ENCODE data around the gene LSS. TPM values are rescaled to one million over a fixed set of nuclear protein-coding genes. Genes with fewer than 3 reads are reported as not detected.
"Not testable (repeated sequence)": the region's sequence is repeated elsewhere in the genome, so short reads cannot be mapped to it uniquely, and the experiment has no call there.

Gene LSS
- total RNA-seq, 2 experiments from 2014 or later, result 30.4 TPM

DNA sequence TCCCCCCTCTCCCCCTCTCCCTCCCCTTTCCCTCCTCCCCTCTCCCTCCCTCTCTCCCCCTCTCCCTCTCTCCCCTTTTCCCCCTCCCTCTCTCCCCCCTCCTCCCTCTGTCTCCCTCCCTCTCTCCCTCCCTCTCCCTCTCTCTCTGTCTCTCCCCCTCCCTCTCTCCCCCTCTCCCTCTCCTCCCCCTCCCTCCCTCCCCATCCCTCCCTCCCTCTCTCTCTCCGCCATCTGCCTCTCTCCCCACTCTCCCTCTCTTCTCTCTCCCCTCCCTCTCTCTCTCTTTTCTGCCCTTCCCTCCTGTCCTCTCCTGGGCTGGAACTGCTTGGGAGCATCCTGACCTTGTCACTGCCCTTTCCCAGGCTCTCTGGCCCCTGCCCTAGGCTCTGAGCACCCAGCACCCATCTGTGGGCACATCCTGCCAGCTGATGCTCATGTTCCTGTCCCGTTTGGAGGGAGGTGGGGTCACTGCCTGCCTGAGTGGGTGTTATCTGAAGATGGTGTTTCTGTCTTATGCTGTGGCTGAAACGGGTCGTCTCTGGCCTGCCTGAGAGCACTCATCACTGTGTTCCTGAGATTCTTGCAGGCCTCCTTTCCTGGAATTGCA lies 84.0 kb downstream of the LSS start:
- H3K36me3 Mint-ChIP-seq (ENCODE audit: low read depth), result no peaks in the 10 kb centered on the region
- DNase-seq (no peak), ATAC-seq (ENCODE audit: poor library complexity) (no peak)
- TF ChIP-seq, protein P1, sequence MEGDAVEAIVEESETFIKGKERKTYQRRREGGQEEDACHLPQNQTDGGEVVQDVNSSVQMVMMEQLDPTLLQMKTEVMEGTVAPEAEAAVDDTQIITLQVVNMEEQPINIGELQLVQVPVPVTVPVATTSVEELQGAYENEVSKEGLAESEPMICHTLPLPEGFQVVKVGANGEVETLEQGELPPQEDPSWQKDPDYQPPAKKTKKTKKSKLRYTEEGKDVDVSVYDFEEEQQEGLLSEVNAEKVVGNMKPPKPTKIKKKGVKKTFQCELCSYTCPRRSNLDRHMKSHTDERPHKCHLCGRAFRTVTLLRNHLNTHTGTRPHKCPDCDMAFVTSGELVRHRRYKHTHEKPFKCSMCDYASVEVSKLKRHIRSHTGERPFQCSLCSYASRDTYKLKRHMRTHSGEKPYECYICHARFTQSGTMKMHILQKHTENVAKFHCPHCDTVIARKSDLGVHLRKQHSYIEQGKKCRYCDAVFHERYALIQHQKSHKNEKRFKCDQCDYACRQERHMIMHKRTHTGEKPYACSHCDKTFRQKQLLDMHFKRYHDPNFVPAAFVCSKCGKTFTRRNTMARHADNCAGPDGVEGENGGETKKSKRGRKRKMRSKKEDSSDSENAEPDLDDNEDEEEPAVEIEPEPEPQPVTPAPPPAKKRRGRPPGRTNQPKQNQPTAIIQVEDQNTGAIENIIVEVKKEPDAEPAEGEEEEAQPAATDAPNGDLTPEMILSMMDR (IDR thresholded peaks at IDR 0.05), result no peak
- H3K9me3 Mint-ChIP-seq, result no peaks in the 10 kb centered on the region
- H3K27me3 Mint-ChIP-seq, result no peaks in the 10 kb centered on the region
- peaks cover 12% of the 10 kb centered on the region for H3K4me1 ChIP-seq (ENCODE audit: insufficient read depth, low read length)
- CTCF ChIA-PET, result interaction anchor here (1.8 to 2.4 kb wide), 2 partner anchors 8 to 86 kb away, joined by 9 to 10 read pairs; partner anchors contain the start of gene LSS
- no peak overlapping the region for H3K27ac Mint-ChIP-seq
- H3K4me3 ChIP-seq (ENCODE audit: low read length), result no peak overlapping the region
- POLR2A ChIA-PET, result no interaction called here
- H3K36me3 ChIP-seq (ENCODE audit: insufficient read depth, low read length), result no peaks in the 10 kb centered on the region
- intact Hi-C loops (cut with DNase I, micrococcal nuclease), result loop anchor here (5.0 to 10.0 kb wide), 4 partner anchors 83 to 178 kb away; partner anchors contain the start of genes C21orf58 (in 1 of the 2), LSS (in 1 of the 2), MCM3AP (in 1 of the 2) and PCNT (in 1 of the 2)
- no peak overlapping the region for H3K27ac ChIP-seq (ENCODE audit: low read depth in 1 of 2, low read length in 2 of 2)
- H3K9me3 ChIP-seq (ENCODE audit: control insufficient read depth in 1 of 2, insufficient read depth in 1 of 2, low read length in 2 of 2), result peaks cover 0 to 5% of the 10 kb centered on the region in 2 experiments
- peaks cover 8% of the 10 kb centered on the region for H3K4me1 Mint-ChIP-seq (ENCODE audit: low read depth)
- H3K27me3 ChIP-seq (ENCODE audit: control insufficient read depth in 1 of 2, insufficient read depth in 2 of 2, low read length in 2 of 2), result no peaks in the 10 kb centered on the region
- no peak overlapping the region for H3K4me3 Mint-ChIP-seq

DNA sequence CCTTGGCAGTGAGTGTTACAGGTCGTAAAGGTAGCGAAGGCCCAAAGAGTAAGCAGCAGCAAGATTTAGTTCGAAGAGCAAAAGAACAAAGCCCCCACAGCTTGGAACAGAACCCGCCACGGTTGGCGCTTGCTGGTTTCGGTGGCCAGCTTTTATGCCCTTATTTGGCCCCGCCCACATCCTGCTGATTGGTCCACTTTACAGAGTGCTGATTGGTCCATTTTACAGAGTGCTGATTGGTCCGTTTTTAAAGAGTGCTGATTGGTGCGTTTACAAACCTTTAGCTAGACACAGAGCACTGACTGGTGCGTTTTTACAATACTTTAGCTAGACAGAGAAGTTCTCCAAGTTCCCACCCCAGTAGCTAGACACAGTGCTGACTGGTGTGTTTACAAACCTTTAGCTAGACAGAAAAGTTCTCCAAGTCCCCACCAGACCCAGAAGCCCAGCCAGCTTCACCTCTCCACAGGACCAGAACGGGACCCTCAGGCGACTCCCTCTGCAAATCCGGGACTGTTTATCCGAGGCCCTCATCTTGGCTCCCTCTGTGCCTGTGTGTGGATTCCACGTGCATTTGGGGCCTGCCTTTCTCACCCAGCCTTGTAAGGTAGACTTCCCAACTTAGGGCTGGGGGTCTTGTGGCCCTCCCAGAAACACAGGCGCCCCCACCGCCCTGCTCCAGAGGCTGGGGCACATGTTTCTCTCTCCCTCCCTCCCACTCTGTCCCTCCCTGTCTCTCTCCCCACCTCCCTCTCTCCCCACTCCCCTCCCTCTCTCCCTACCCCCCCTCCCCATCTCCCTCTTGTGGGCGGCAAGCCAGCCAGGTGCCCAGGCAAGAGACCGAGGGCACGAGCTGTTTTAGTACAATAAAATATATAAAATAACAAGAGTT lies 85.7 kb downstream of the LSS start:
- intact Hi-C loops (cut with DNase I, micrococcal nuclease), result loop anchor here in 1 of 2 experiments (5.0 to 10.0 kb wide), 3 partner anchors 84 to 171 kb away; partner anchors contain the start of genes LSS, MCM3AP and YBEY
- Mint-ChIP-seq H3K9me3 (no peaks in the 10 kb centered on the region), H3K27me3 (no peaks in the 10 kb centered on the region), H3K36me3 (ENCODE audit: low read depth) (no peaks in the 10 kb centered on the region), H3K27ac (no peak overlapping the region), H3K4me3 (no peak overlapping the region), H3K4me1 (ENCODE audit: low read depth) (peaks cover 8% of the 10 kb centered on the region)
- DNase-seq (peak in 4 of 14 experiments; percentile 10 to 46 (median 20)), ATAC-seq (ENCODE audit: poor library complexity) (no peak)
- Histone ChIP-seq H3K27ac (ENCODE audit: low read depth in 1 of 2, low read length in 2 of 2) (no peak overlapping the region), H3K36me3 (ENCODE audit: insufficient read depth, low read length) (no peaks in the 10 kb centered on the region), H3K4me1 (ENCODE audit: insufficient read depth, low read length) (peaks cover 12% of the 10 kb centered on the region), H3K27me3 (ENCODE audit: control insufficient read depth in 1 of 2, insufficient read depth in 2 of 2, low read length in 2 of 2) (no peaks in the 10 kb centered on the region), H3K4me3 (ENCODE audit: low read length) (no peak overlapping the region), H3K9me3 (ENCODE audit: control insufficient read depth in 1 of 2, insufficient read depth in 1 of 2, low read length in 2 of 2) (peaks cover 0 to 5% of the 10 kb centered on the region in 2 experiments)
- TF ChIP-seq, protein P1 (IDR thresholded peaks at IDR 0.05), result no peak
- ChIA-PET POLR2A (interaction anchor here (0.6 to 1.3 kb wide), 2 partner anchors 143 to 183 kb away, joined by 4 to 5 read pairs; partner anchors contain the start of genes MCM3AP and YBEY), CTCF (interaction anchor here (0.5 to 2.4 kb wide), 8 partner anchors 10 to 182 kb away, joined by 3 to 10 read pairs (median 3); partner anchors contain the start of genes C21orf58, LSS, MCM3AP and YBEY)

GRCh38 chr21:46141767-46142581 lies 86.6 kb downstream of the LSS start:
- H3K9me3 Mint-ChIP-seq, result no peaks in the 10 kb centered on the region
- H3K27ac ChIP-seq (ENCODE audit: low read depth in 1 of 2, low read length in 2 of 2), result no peak overlapping the region
- no peaks in the 10 kb centered on the region for H3K36me3 ChIP-seq (ENCODE audit: insufficient read depth, low read length)
- no peak overlapping the region for H3K4me3 ChIP-seq (ENCODE audit: low read length)
- ChIA-PET POLR2A (no interaction called here), CTCF (interaction anchor here (2.4 kb wide), 1 partner anchor 11 kb away, joined by 9 read pairs; no protein-coding TSS in a partner anchor)
- H3K27ac Mint-ChIP-seq, result no peak overlapping the region
- H3K9me3 ChIP-seq (ENCODE audit: control insufficient read depth in 1 of 2, insufficient read depth in 1 of 2, low read length in 2 of 2), result peaks cover 0 to 5% of the 10 kb centered on the region in 2 experiments
- H3K27me3 ChIP-seq (ENCODE audit: control insufficient read depth in 1 of 2, insufficient read depth in 2 of 2, low read length in 2 of 2), result peaks cover 0 to 2% of the 10 kb centered on the region in 2 experiments
- H3K4me1 Mint-ChIP-seq (ENCODE audit: low read depth), result peaks cover 8% of the 10 kb centered on the region
- H3K27me3 Mint-ChIP-seq, result no peaks in the 10 kb centered on the region
- intact Hi-C loops (cut with DNase I, micrococcal nuclease), result loop anchor here in 1 of 2 experiments (5.0 to 10.0 kb wide), 3 partner anchors 85 to 170 kb away; partner anchors contain the start of genes LSS, MCM3AP and YBEY
- DNase-seq (no peak), ATAC-seq (ENCODE audit: poor library complexity) (no peak)
- H3K36me3 Mint-ChIP-seq (ENCODE audit: low read depth), result no peaks in the 10 kb centered on the region
- H3K4me3 Mint-ChIP-seq, result no peak overlapping the region
- peaks cover 12% of the 10 kb centered on the region for H3K4me1 ChIP-seq (ENCODE audit: insufficient read depth, low read length)
- TF ChIP-seq, protein P1 (IDR thresholded peaks at IDR 0.05), result no peak

GRCh38 chr21:46140352-46141003 lies 88.1 kb downstream of the LSS start:
- CTCF ChIA-PET; H3K36me3 ChIP-seq (ENCODE audit: insufficient read depth, low read length); H3K27ac Mint-ChIP-seq; H3K27me3 Mint-ChIP-seq; H3K36me3 Mint-ChIP-seq (ENCODE audit: low read depth); H3K4me3 ChIP-seq (ENCODE audit: low read length); ATAC-seq (ENCODE audit: poor library complexity); POLR2A ChIA-PET; H3K9me3 Mint-ChIP-seq; H3K27ac ChIP-seq (ENCODE audit: low read depth in 1 of 2, low read length in 2 of 2); H3K4me1 Mint-ChIP-seq (ENCODE audit: low read depth); H3K27me3 ChIP-seq (ENCODE audit: control insufficient read depth in 1 of 2, insufficient read depth in 2 of 2, low read length in 2 of 2); H3K4me3 Mint-ChIP-seq; H3K9me3 ChIP-seq (ENCODE audit: control insufficient read depth in 1 of 2, insufficient read depth in 1 of 2, low read length in 2 of 2); DNase-seq: not testable (repeated sequence)
- intact Hi-C loops (cut with DNase I, micrococcal nuclease), result loop anchor here in 1 of 2 experiments (5.0 to 10.0 kb wide), 3 partner anchors 87 to 168 kb away; partner anchors contain the start of genes LSS, MCM3AP and YBEY
- peaks cover 12% of the 10 kb centered on the region for H3K4me1 ChIP-seq (ENCODE audit: insufficient read depth, low read length)
